HFF-Myc (cell line): Measurements from ENCODE around the gene CTSL.

Experiments used
- DNase-seq: peaks from one replicate; pipeline ENCODE4 v3.0.0-alpha.2; 2011; ENCODE audit warnings: low read depth; ENCODE audit errors: extremely low read depth
- H3K4me3 ChIP-seq: replicated peaks from 2 replicates; pipeline ENCODE4 v1.5.1; 2011; ENCODE audit warnings: low read depth, mild to moderate bottlenecking, control low read depth, low read length
- TF ChIP-seq, protein P1 (sequence below): IDR thresholded peaks from 2 replicates; pipeline ENCODE4 v1.5.1; 2012; ENCODE audit warnings: mild to moderate bottlenecking, low read depth, low read length, control low read depth; ENCODE audit errors: missing control alignments

CTSL gene

DNA sequence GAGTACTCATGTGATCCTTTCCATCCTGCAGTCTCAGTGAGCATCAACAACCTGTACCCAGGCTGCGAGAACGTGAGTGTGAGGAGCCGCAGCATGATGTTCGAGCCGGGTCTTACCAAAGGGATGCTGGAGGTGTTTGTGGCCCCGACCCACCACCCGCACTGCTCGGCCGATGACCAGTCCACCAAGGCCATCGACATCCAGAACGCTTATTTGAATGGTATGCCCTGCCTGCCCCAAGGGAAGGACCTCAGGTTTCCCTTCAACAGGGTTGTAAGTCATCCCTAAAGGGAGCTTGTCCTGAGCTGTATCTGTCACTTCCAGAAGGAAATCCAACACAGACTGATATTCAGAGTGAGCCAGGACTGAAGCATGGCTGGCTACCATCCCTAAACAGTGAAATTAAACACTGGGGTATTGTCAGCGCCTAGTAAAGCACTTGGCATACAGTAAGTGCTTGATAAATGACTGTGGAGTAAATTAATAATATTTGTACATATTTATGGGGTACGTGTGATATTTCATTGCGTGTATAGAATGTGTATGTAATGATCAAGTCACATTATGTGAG, 39.3 kb upstream of the CTSL start:
- no peak for DNase-seq
- TF ChIP-seq, protein P1, sequence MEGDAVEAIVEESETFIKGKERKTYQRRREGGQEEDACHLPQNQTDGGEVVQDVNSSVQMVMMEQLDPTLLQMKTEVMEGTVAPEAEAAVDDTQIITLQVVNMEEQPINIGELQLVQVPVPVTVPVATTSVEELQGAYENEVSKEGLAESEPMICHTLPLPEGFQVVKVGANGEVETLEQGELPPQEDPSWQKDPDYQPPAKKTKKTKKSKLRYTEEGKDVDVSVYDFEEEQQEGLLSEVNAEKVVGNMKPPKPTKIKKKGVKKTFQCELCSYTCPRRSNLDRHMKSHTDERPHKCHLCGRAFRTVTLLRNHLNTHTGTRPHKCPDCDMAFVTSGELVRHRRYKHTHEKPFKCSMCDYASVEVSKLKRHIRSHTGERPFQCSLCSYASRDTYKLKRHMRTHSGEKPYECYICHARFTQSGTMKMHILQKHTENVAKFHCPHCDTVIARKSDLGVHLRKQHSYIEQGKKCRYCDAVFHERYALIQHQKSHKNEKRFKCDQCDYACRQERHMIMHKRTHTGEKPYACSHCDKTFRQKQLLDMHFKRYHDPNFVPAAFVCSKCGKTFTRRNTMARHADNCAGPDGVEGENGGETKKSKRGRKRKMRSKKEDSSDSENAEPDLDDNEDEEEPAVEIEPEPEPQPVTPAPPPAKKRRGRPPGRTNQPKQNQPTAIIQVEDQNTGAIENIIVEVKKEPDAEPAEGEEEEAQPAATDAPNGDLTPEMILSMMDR: no peak
- H3K4me3 ChIP-seq: no peak overlapping the region

DNA sequence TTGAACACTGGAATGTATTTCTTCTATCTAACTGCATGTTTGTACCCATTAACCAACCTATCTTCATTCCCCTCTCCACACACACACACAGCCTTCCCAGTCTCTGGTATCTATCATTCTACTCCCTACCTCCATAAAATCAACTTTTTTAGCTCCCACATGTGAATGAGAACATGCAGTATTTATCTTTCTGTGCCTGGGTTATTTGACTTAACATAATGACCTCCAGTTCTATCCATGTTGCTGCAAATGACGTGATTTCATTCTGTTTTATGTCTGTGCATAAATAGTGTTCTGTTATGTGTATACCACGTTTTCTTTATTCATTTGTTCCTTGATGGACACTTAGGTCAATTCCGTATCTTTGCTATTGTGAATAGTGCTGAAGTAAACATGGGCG, 38.7 kb upstream of the CTSL start:
- no peak overlapping the region for H3K4me3 ChIP-seq
- DNase-seq: no peak
- TF ChIP-seq, protein P1: no peak

DNA sequence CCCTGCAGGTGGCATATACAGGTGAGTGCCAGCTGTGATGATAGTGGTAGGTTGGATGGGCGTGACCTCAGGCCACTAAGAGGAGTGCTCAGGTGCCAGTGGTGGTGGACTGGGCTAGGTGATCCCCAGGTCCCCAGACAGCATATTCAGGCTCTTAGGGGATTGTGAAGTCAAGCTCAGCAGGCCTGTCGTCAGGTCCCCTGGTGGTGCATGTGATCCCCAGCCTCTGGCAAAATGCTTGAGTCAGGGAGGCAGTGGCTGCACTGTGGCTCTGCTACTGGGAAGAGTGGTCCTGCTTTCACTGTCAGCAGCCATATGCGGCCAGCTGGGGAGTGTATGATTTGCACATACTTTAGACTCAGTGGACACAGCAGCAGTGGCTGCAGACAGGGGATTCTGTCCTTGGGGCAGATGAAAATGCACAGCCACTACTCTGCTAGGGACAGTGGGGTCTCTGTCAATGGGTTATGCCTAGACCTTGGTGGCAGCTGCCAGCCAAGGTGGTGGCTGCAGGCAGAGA, 31.6 kb upstream of the CTSL start:
- TF ChIP-seq, protein P1: no peak
- H3K4me3 ChIP-seq: no peak overlapping the region
- DNase-seq: no peak

DNA sequence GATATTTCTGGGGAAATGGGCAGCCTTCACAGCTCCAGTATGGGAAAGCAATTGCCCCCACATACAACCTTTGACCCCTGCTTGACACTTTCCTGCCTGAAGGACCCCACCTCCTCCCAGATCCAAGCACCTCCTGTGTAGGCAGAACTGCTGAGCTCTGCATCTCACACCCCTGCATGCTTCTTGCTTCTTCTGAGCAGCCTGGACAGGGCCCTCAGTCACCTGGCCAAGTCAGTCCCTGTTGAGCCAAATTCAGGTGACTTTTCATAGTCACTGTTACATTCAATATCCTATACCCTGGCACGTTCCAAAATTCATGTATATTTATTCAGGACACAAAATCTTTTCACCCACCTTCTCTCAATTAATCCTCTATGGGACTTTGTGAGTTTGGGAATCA, 30.4 kb upstream of the CTSL start:
- no peak overlapping the region for H3K4me3 ChIP-seq
- TF ChIP-seq, protein P1: no peak
- no peak for DNase-seq

DNA sequence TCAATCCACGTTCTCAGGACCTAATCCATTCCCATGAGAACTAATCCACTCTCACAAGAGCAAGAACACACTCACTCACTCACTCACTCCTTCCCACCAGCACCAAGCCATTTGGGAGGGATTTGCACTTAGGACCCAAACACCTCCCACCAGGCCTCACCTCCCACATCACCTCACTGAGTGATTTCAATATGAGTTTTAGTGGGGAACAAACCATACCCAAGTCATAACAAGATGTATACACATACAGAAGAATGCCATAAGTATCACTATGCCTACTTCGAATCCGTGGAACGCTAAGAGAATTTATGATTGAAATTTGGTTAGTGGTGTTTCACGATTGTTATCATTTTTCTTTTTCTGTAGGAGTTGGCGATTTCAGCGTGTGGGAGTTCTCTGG, 29.3 kb upstream of the CTSL start:
- TF ChIP-seq, protein P1: no peak
- no peak for DNase-seq
- H3K4me3 ChIP-seq: no peak overlapping the region

DNA sequence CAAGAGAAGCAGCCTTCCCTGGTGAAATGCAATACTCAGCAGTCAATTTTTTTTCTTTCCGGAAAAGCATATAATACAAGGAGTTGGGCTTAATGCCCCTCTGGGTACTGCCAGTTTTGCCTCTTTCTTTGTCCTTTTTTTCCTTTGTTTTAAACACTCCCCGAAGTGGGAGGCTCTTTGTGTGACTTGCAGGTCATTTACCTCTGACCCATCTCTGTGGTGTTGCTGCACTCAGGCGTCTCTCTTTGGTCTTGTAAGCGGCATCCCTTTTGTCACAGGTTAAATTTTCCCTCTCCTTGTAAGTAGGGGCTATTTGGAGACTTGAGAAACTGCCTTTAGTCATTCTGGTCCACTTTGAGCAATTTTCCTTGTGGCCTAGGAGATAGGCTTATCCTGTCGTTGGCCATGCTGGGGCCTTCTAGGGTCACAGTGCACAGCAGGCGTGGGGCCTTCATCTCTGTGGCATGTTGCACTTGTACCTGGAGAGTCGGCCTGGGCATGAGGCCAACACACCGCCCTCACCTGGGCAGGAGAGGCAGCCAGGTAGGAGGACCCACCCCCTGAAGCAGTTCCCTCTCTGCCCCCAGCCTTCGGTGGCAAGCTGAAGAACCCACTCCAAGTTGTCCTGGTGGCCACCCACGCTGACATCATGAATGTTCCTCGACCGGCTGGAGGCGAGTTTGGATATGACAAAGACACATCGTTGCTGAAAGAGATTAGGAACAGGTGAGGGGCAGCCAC, 27.7 kb upstream of the CTSL start:
- H3K4me3 ChIP-seq: no peak overlapping the region
- DNase-seq: no peak
- TF ChIP-seq, protein P1: no peak
